Esophagus squamous epithelium (tissue), 5 donors: ENCODE data around the gene PEX7. TPM values are rescaled to one million over a fixed set of nuclear protein-coding genes. Genes with fewer than 3 reads are reported as not detected.

Experiments used
- DNase-seq: peaks from one replicate; lab custom pipeline; 2025; lab: John Stamatoyannopoulos, UW
- H3K27ac ChIP-seq, 4 donors: fragments of 200-600 bp; sonication (generic); one replicate each; pipeline ENCODE4 v1.5.1; 2016 to 2019; ENCODE audit warnings: mild to moderate bottlenecking in 1 of 4
- H3K27me3 ChIP-seq, 4 donors: fragments of 200-600 bp; sonication (generic); 1 replicate in 3 of 4; 2 replicates in 1 of 4; pipeline versions ENCODE4 v1.5.1 to v1.6.0; 2017 to 2021; ENCODE audit warnings: antibody characterized with exemption in 1 of 4
- H3K36me3 ChIP-seq, 3 donors: fragments of 200-600 bp; sonication (generic); one replicate each; pipeline ENCODE4 v1.5.1; 2016 to 2019
- H3K4me1 ChIP-seq, 3 donors: fragments of 200-600 bp; sonication (generic); one replicate each; pipeline ENCODE4 v1.5.1; 2017 to 2019
- H3K4me3 ChIP-seq, 4 donors: fragments of 200-600 bp; sonication (generic); 1 replicate in 3 of 4; 2 replicates in 1 of 4; pipeline ENCODE4 v1.5.1; 2016 to 2019; ENCODE audit warnings: mild to moderate bottlenecking in 2 of 4, moderate library complexity in 1 of 4
- H3K9me3 ChIP-seq, 3 donors: fragments of 200-600 bp; sonication (generic); one replicate each; pipeline ENCODE4 v1.5.1; 2016 to 2019
- POLR2A ChIP-seq, 4 donors: fragments of 450-650 bp; IDR thresholded peaks; one replicate each; pipeline ENCODE4 v1.6.1; 2017; ENCODE audit warnings: antibody characterized with exemption in 4 of 4, mild to moderate bottlenecking in 4 of 4, moderate library complexity in 3 of 4
- WGBS, 2 donors: methylation state at CpG; one replicate each; pipeline ENCODE4 v1.1.5; 2018; 5-methylcytosine and 5-hydroxymethylcytosine counted together
- intact Hi-C: fragments of 100-400 bp; cut with DNase I; formaldehyde crosslinking; loops from one replicate; pipeline ENCODE4 v1.15.0; 2022
- total RNA-seq, 4 donors: library from RNA; depleted of rRNA; stranded (reverse); fragments of >200 nt; gene quantifications; one replicate each; pipeline ENCODE4 v1.1.0, GENCODE V29; 2016
- TF ChIP-seq, protein P1 (sequence below), 6 experiments: fragments of 450-650 bp in 4 of 6; fragments of 200-600 bp in 2 of 6; sonication (generic) in 2 of 6; IDR thresholded peaks; one replicate each; pipeline ENCODE4 v1.5.1; 2016 to 2019; ENCODE audit warnings: antibody characterized with exemption in 6 of 6, mild to moderate bottlenecking in 4 of 6, moderate library complexity in 4 of 6
- donor health status: DM: yes; HTN: yes; CAD: no.

PEX7 gene
- total RNA-seq, 4 donors from 2014 or later, result 5.4 to 14.2 (median 11.8) TPM

DNA sequence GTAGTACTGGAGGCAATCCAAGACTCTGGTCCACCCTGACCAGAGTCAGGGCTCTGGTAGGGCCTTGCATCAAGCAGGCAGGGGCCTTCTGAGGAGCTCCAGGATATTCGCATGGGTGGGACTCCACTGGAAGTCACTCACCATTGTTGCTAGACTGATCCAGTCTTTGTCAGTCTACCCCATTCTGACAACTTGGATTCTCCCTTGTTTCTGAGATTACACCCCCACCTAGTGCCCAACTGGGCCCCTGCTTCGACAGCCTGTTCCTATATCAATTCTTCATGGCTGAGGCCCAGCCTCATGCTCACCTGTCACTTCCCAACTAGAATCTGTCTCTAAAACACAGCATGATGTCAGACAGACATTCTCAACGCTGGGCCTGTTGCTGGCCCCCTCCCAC lies 104.9 kb downstream of the PEX7 start:
- WGBS, 2 donors, result 77 to 80% methylated on average over 3 of the region's 3 CpGs
- intact Hi-C loops, result no loop called here
- H3K4me3 ChIP-seq, result no peak overlapping the region
- H3K9me3 ChIP-seq, result no peaks in the 10 kb centered on the region
- H3K27me3 ChIP-seq, result peaks cover 8 to 43% (median 14%) of the 10 kb centered on the region in 4 donors
- H3K36me3 ChIP-seq, result no peaks in the 10 kb centered on the region
- H3K27ac ChIP-seq, result no peak overlapping the region
- peaks cover 9 to 16% (median 15%) of the 10 kb centered on the region in 3 donors for H3K4me1 ChIP-seq
- TF ChIP-seq, protein P1, sequence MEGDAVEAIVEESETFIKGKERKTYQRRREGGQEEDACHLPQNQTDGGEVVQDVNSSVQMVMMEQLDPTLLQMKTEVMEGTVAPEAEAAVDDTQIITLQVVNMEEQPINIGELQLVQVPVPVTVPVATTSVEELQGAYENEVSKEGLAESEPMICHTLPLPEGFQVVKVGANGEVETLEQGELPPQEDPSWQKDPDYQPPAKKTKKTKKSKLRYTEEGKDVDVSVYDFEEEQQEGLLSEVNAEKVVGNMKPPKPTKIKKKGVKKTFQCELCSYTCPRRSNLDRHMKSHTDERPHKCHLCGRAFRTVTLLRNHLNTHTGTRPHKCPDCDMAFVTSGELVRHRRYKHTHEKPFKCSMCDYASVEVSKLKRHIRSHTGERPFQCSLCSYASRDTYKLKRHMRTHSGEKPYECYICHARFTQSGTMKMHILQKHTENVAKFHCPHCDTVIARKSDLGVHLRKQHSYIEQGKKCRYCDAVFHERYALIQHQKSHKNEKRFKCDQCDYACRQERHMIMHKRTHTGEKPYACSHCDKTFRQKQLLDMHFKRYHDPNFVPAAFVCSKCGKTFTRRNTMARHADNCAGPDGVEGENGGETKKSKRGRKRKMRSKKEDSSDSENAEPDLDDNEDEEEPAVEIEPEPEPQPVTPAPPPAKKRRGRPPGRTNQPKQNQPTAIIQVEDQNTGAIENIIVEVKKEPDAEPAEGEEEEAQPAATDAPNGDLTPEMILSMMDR (IDR thresholded peaks at IDR 0.05), result peak in 1 of 6 experiments; percentile 5
- no peak for TF ChIP-seq POLR2A (IDR thresholded peaks at IDR 0.05)
- no peak for DNase-seq

- WGBS, 2 donors, result 89 to 97% methylated on average over 4 of the region's 4 CpGs
Observed at GRCh38 chr6:136930528-136930927, 108.1 kb downstream of the PEX7 start.

DNA sequence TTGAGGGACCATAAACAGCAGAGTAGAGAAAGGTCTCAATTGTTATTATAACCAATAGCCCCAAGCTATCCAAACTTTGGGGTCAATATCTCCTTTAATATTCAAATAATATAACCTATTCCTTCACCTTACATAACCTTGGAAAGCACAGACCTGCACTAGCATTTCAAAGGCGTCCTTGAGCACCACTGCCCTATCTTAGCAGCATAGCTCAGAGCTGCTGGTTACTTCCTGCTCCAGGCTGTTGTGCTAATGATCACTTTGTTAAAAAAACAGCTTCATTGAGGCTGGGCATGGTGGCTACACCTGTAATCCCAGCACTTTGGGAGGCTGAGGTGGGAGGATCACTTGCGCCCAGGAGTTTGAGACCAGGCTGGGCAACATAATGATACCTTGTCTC lies 110.2 kb downstream of the PEX7 start:
- H3K4me3 ChIP-seq, result no peak overlapping the region
- no peak for TF ChIP-seq POLR2A (IDR thresholded peaks at IDR 0.05)
- TF ChIP-seq, protein P1 (IDR thresholded peaks at IDR 0.05), result no peak
- 88 to 90% methylated on average over 2 of the region's 2 CpGs for WGBS, 2 donors
- no peaks in the 10 kb centered on the region for H3K36me3 ChIP-seq
- no peak overlapping the region for H3K27ac ChIP-seq
- DNase-seq, result no peak
- no peaks in the 10 kb centered on the region for H3K9me3 ChIP-seq
- intact Hi-C loops, result no loop called here
- H3K4me1 ChIP-seq, result no peaks in the 10 kb centered on the region
- peaks cover 0 to 19% (median 0%) of the 10 kb centered on the region in 4 donors for H3K27me3 ChIP-seq

More at GRCh38 chr6:136930528-136930927, 108.1 kb downstream of the PEX7 start:
- intact Hi-C loops, result no loop called here
- no peak overlapping the region for H3K27ac ChIP-seq
- no peak for TF ChIP-seq POLR2A (IDR thresholded peaks at IDR 0.05)
- TF ChIP-seq, protein P1 (IDR thresholded peaks at IDR 0.05), result no peak
- H3K36me3 ChIP-seq, result no peaks in the 10 kb centered on the region
- no peak overlapping the region for H3K4me3 ChIP-seq
- DNase-seq, result no peak
- H3K27me3 ChIP-seq, result peaks cover 0 to 13% (median 0%) of the 10 kb centered on the region in 4 donors
- H3K9me3 ChIP-seq, result no peaks in the 10 kb centered on the region
- H3K4me1 ChIP-seq, result no peaks in the 10 kb centered on the region

- Histone ChIP-seq H3K27ac (no peak overlapping the region), H3K4me3 (no peak overlapping the region), H3K36me3 (no peaks in the 10 kb centered on the region), H3K4me1 (no peaks in the 10 kb centered on the region), H3K27me3 (peaks cover 0 to 28% (median 0%) of the 10 kb centered on the region in 4 donors), H3K9me3 (no peaks in the 10 kb centered on the region)
- intact Hi-C loops, result no loop called here
- DNase-seq, result no peak
- WGBS, 2 donors, result 50 to 67% methylated on average over 1 of the region's 1 CpG
- TF ChIP-seq, protein P1 (IDR thresholded peaks at IDR 0.05), result no peak
- TF ChIP-seq POLR2A (IDR thresholded peaks at IDR 0.05), result no peak
Observed at GRCh38 chr6:136945072-136945471, 122.7 kb downstream of the PEX7 start.

- no peak for DNase-seq
- TF ChIP-seq POLR2A (IDR thresholded peaks at IDR 0.05), result no peak
- TF ChIP-seq, protein P1 (IDR thresholded peaks at IDR 0.05), result no peak
- Histone ChIP-seq H3K36me3 (no peaks in the 10 kb centered on the region), H3K4me1 (no peaks in the 10 kb centered on the region), H3K27ac (no peak overlapping the region), H3K9me3 (no peaks in the 10 kb centered on the region), H3K4me3 (no peak overlapping the region), H3K27me3 (peaks cover 0 to 28% (median 0%) of the 10 kb centered on the region in 4 donors)
- 50 to 90% methylated on average over 4 of the region's 4 CpGs for WGBS, 2 donors
- intact Hi-C loops, result no loop called here
Observed at GRCh38 chr6:136945711-136946121, 123.3 kb downstream of the PEX7 start.
